HepG2 (cell line): ENCODE results near the gene MIGA2. TPM values are rescaled to one million over a fixed set of nuclear protein-coding genes. Genes with fewer than 3 reads are reported as not detected.

Experiments used
- ATAC-seq: fragments of 200-7000 bp; cut with Tn5 transposase; 3 replicates; pipeline ENCODE4 v1.9.1; 2020; ENCODE audit warnings: mild to moderate bottlenecking, moderate library complexity
- BruUV-seq: library from RNA; stranded (reverse); fragments of 400-500 nt; replicated peaks from 2 replicates; lab custom pipeline; 2021; lab: Mats Ljungman, UMichigan
- CTCF ChIA-PET: fragments of 300-600 bp; formaldehyde crosslinking; extraction: SDS; loops from one replicate; lab custom pipeline; 2021; ENCODE audit warnings: low total read pairs, inconsistent platforms, low intra/inter-chr PET ratio; lab: Yijun Ruan, JAX
- POLR2A ChIA-PET: fragments of 350-600 bp; sonication (Branson Sonifier 250); formaldehyde crosslinking; loops from one replicate; lab custom pipeline; 2020; ENCODE audit warnings: antibody characterized with exemption, inconsistent platforms; lab: Yijun Ruan, JAX
- DNase-seq: peaks from one replicate; pipeline ENCODE4 v3.0.0-alpha.2; 2015; ENCODE audit warnings: low spot score
- FAIRE-seq: peaks from 3 replicates; lab custom pipeline; 2011; peaks lifted over from hg19 to GRCh38; lab: Jason Lieb, UNC
- H2AFZ ChIP-seq: one replicate; pipeline ENCODE4 v1.6.1; 2011; ENCODE audit warnings: low read length, inconsistent platforms
- H3K27ac ChIP-seq: fragments of 300-600 bp; 3 replicates; pipeline ENCODE4 v1.8.0; 2011; ENCODE audit warnings: mixed run types, mild to moderate bottlenecking, mixed read lengths, low read length, inconsistent platforms; ENCODE audit not compliant: insufficient read depth; ENCODE audit errors: extremely low read length
- H3K27me3 ChIP-seq, 2 experiments: fragments of 200-600 bp in 1 of 2; 2 replicates in 1 of 2; 3 replicates in 1 of 2; pipeline versions ENCODE4 v1.6.0 to v1.8.0; 2011; ENCODE audit warnings: low read length in 2 of 2, mild to moderate bottlenecking in 2 of 2, moderate library complexity in 2 of 2, inconsistent platforms in 1 of 2; ENCODE audit not compliant: insufficient read depth in 2 of 2, control insufficient read depth in 1 of 2
- H3K36me3 ChIP-seq, 2 experiments: fragments of 200-600 bp in 1 of 2; replicated peaks in 1 of 2; 2 replicates in 1 of 2; 3 replicates in 1 of 2; pipeline versions ENCODE4 v1.5.1 to v1.8.0; 2011; ENCODE audit warnings: low read length in 2 of 2, inconsistent platforms in 1 of 2; ENCODE audit not compliant: insufficient read depth in 2 of 2, control insufficient read depth in 1 of 2
- H3K4me1 ChIP-seq: 2 replicates; pipeline ENCODE4 v1.5.1; 2012; ENCODE audit warnings: low read length, inconsistent platforms; ENCODE audit not compliant: insufficient read depth
- H3K4me2 ChIP-seq: 2 replicates; pipeline ENCODE4 v1.6.0; 2011; ENCODE audit warnings: low read depth, low read length, inconsistent platforms
- H3K4me3 ChIP-seq, 3 experiments: fragments of 200-600 bp in 1 of 3; sonication (generic), shearing (Covaris generic) in 1 of 3; replicated peaks in 1 of 3; 2 replicates each; pipeline ENCODE4 v1.5.1; 2011 to 2016; ENCODE audit warnings: low read length in 3 of 3, inconsistent platforms in 2 of 3, low read depth in 2 of 3, mild to moderate bottlenecking in 2 of 3, control low read depth in 1 of 3, mixed read lengths in 1 of 3; ENCODE audit not compliant: insufficient read depth in 1 of 3
- H3K79me2 ChIP-seq: one replicate; pipeline ENCODE4 v1.6.1; 2011; ENCODE audit warnings: low read length, inconsistent platforms; ENCODE audit not compliant: insufficient read depth
- H3K9ac ChIP-seq: 2 replicates; pipeline ENCODE4 v1.6.0; 2011; ENCODE audit warnings: mild to moderate bottlenecking, low read depth, low read length, inconsistent platforms; ENCODE audit not compliant: insufficient read depth
- H3K9me3 ChIP-seq: 2 replicates; pipeline ENCODE4 v1.5.1; 2012; ENCODE audit warnings: mild to moderate bottlenecking, low read length
- H4K20me1 ChIP-seq: 2 replicates; pipeline ENCODE4 v1.6.0; 2011; ENCODE audit warnings: inconsistent platforms, mild to moderate bottlenecking, low read length, moderate library complexity; ENCODE audit not compliant: insufficient read depth
- AGO2 ChIP-seq: fragments of 200-400 bp; formaldehyde crosslinking; optimal IDR thresholded peaks from 2 replicates; pipeline ENCODE3; 2017; ENCODE audit warnings: mild to moderate bottlenecking, low read depth, low read length, moderate library complexity
- FOSL2 ChIP-seq: sonication (generic); formaldehyde crosslinking; IDR thresholded peaks from 2 replicates; pipeline ENCODE4 v1.4.0; 2020; ENCODE audit warnings: missing genetic modification reagents
- GRHL1 ChIP-seq: sonication (generic); formaldehyde crosslinking; conservative IDR thresholded peaks from 2 replicates; pipeline ENCODE4 v1.8.0; 2022; ENCODE audit warnings: missing genetic modification reagents
- HNRNPK ChIP-seq: fragments of 200-400 bp; formaldehyde crosslinking; IDR thresholded peaks from 2 replicates; pipeline ENCODE4 v1.6.1; 2018; ENCODE audit warnings: low read length, low read depth, moderate library complexity, mild to moderate bottlenecking; ENCODE audit not compliant: poor library complexity, severe bottlenecking
- RBFOX2 ChIP-seq: fragments of 200-400 bp; formaldehyde crosslinking; IDR thresholded peaks from 2 replicates; pipeline ENCODE4 v1.6.1; 2017; ENCODE audit warnings: low read depth, mild to moderate bottlenecking, low read length
- TMF1 ChIP-seq: sonication (generic); formaldehyde crosslinking; IDR thresholded peaks from 2 replicates; pipeline ENCODE4 v1.8.1; 2022; ENCODE audit warnings: low read depth, missing genetic modification reagents
- ZNF674 ChIP-seq: sonication (generic); formaldehyde crosslinking; IDR thresholded peaks from 2 replicates; pipeline ENCODE4 v1.5.0; 2020; ENCODE audit warnings: low read depth, mild to moderate bottlenecking, missing genetic modification reagents
- WGBS: methylation state at CpG from one replicate; pipeline ENCODE4 v1.1.6; 2017; ENCODE audit warnings: low lambda C conversion rate; 5-methylcytosine and 5-hydroxymethylcytosine counted together
- in situ Hi-C: cut with HindIII; loops from 2 replicates; pipeline ENCODE4 v1.10.0; 2017; ENCODE audit warnings: low pct_unique_long_range_greater_than_20kb; ENCODE audit not compliant: extremely low pct_ligation_motif_present
- intact Hi-C: fragments of 100-400 bp; cut with micrococcal nuclease; formaldehyde crosslinking; loops from one replicate; pipeline ENCODE4 v1.10.0; 2022; ENCODE audit not compliant: unreplicated experiment
- polyA plus RNA-seq, 8 experiments: library from polyadenylated mRNA; depleted of rRNA in 3 of 8; stranded (reverse) in 7 of 8; unstranded in 1 of 8; fragments of >200 nt; fragmentation: Illumina TruSeq in 4 of 8; extraction: Trizol in 4 of 8; gene quantifications; 2 replicates each; pipeline versions ENCODE4 v1.2.1 to v1.2.3, GENCODE V29; 2011 to 2016; ENCODE audit warnings: low read depth in 4 of 8, missing spikeins in 1 of 8, mixed read lengths in 1 of 8; ENCODE audit not compliant: insufficient read depth in 1 of 8
- total RNA-seq, 5 experiments: library from RNA; depleted of rRNA; stranded (reverse); fragments of >200 nt; fragmentation: Illumina TruSeq; extraction: Trizol; gene quantifications; 2 replicates each; pipeline ENCODE4 v1.2.3, GENCODE V29; 2016; ENCODE audit warnings: low read depth in 1 of 5
- TF ChIP-seq, protein P1 (sequence below): sonication (generic); formaldehyde crosslinking; IDR thresholded peaks from 2 replicates; pipeline ENCODE4 v1.4.0; 2020; ENCODE audit warnings: missing genetic modification reagents

Gene MIGA2
- total and polyA plus RNA-seq, 2 of the 13 experiments (the other 11 are each of a cell fraction or from before 2014, with no cell fraction given), result 10.8 to 17.1 TPM

- TF ChIP-seq GRHL1 (CRISPR knock-in tag), result no peak
- no peak for TF ChIP-seq FOSL2 (CRISPR knock-in tag)
- TF ChIP-seq ZNF674 (CRISPR knock-in tag), result no peak
- TF ChIP-seq RBFOX2, result no peak
- no peak for TF ChIP-seq HNRNPK
Observed at GRCh38 chr9:129069862-129070641, 33.6 kb downstream of the MIGA2 start (continued).

- no peak overlapping the region for H2AFZ ChIP-seq
- no peaks in the 10 kb centered on the region for H3K27me3 ChIP-seq
- in situ Hi-C loops (no loop called here), intact Hi-C loops (no loop called here)
- no peaks in the 10 kb centered on the region for H4K20me1 ChIP-seq
- TF ChIP-seq, protein P1, sequence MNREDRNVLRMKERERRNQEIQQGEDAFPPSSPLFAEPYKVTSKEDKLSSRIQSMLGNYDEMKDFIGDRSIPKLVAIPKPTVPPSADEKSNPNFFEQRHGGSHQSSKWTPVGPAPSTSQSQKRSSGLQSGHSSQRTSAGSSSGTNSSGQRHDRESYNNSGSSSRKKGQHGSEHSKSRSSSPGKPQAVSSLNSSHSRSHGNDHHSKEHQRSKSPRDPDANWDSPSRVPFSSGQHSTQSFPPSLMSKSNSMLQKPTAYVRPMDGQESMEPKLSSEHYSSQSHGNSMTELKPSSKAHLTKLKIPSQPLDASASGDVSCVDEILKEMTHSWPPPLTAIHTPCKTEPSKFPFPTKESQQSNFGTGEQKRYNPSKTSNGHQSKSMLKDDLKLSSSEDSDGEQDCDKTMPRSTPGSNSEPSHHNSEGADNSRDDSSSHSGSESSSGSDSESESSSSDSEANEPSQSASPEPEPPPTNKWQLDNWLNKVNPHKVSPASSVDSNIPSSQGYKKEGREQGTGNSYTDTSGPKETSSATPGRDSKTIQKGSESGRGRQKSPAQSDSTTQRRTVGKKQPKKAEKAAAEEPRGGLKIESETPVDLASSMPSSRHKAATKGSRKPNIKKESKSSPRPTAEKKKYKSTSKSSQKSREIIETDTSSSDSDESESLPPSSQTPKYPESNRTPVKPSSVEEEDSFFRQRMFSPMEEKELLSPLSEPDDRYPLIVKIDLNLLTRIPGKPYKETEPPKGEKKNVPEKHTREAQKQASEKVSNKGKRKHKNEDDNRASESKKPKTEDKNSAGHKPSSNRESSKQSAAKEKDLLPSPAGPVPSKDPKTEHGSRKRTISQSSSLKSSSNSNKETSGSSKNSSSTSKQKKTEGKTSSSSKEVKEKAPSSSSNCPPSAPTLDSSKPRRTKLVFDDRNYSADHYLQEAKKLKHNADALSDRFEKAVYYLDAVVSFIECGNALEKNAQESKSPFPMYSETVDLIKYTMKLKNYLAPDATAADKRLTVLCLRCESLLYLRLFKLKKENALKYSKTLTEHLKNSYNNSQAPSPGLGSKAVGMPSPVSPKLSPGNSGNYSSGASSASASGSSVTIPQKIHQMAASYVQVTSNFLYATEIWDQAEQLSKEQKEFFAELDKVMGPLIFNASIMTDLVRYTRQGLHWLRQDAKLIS (CRISPR knock-in tag), result no peak
- TF ChIP-seq AGO2, result peak; percentile 34
- no peak for TF ChIP-seq TMF1 (CRISPR knock-in tag)
- H3K36me3 ChIP-seq, result peaks cover 3 to 16% of the 10 kb centered on the region in 2 experiments; a peak in 4 of 5 replicates
- no peak for ATAC-seq
- no peak overlapping the region for H3K4me2 ChIP-seq
- no peaks in the 10 kb centered on the region for H3K79me2 ChIP-seq
- ChIA-PET CTCF (no interaction called here), POLR2A (no interaction called here)
- 88% methylated on average over 6 of the region's 21 CpGs for WGBS
- peaks cover 19% of the 10 kb centered on the region for H3K4me1 ChIP-seq
- no peak overlapping the region for H3K27ac ChIP-seq
- no TSS peak for BruUV-seq
- no peak for DNase-seq
- H3K9me3 ChIP-seq, result no peaks in the 10 kb centered on the region
- H3K9ac ChIP-seq, result no peak overlapping the region
- no peak overlapping the region for H3K4me3 ChIP-seq
- FAIRE-seq, result no peak
Observed at GRCh38 chr9:129070696-129071525, 34.5 kb downstream of the MIGA2 start.
